Glutamatergic neuron (in vitro differentiated cells): ENCODE results near the gene LRP8. TPM values are rescaled to one million over a fixed set of nuclear protein-coding genes. Genes with fewer than 3 reads are reported as not detected.

Experiments
- DNase-seq: peaks from one replicate; pipeline ENCODE4 v3.0.0; 2022
- H3K27ac Mint-ChIP-seq: one replicate; pipeline ENCODE4 v1.8.0; 2020; ENCODE audit warnings: mild to moderate bottlenecking, mixed read lengths, inconsistent platforms; ENCODE audit not compliant: unreplicated experiment
- H3K27me3 Mint-ChIP-seq: one replicate; pipeline ENCODE4 v1.8.0; 2020; ENCODE audit warnings: mild to moderate bottlenecking, moderate library complexity, mixed read lengths, inconsistent platforms; ENCODE audit not compliant: unreplicated experiment
- H3K36me3 Mint-ChIP-seq: one replicate; pipeline ENCODE4 v1.8.0; 2020; ENCODE audit warnings: mild to moderate bottlenecking, mixed read lengths, inconsistent platforms; ENCODE audit not compliant: unreplicated experiment
- H3K4me1 Mint-ChIP-seq: one replicate; pipeline ENCODE4 v1.8.0; 2020; ENCODE audit warnings: mild to moderate bottlenecking, low read depth, mixed read lengths, inconsistent platforms; ENCODE audit not compliant: unreplicated experiment
- H3K4me3 Mint-ChIP-seq: one replicate; pipeline ENCODE4 v1.8.0; 2020; ENCODE audit warnings: mild to moderate bottlenecking, mixed read lengths, inconsistent platforms; ENCODE audit not compliant: unreplicated experiment
- H3K9me3 Mint-ChIP-seq: one replicate; pipeline ENCODE4 v1.8.0; 2020; ENCODE audit warnings: mild to moderate bottlenecking, moderate library complexity, mixed read lengths, inconsistent platforms; ENCODE audit not compliant: unreplicated experiment
- CTCF ChIP-seq: fragments of 200-600 bp; sonication (generic); IDR thresholded peaks from one replicate; pipeline ENCODE4 v1.5.0; 2021; ENCODE audit not compliant: partially characterized antibody, unreplicated experiment
- total RNA-seq: library from RNA; stranded (reverse); fragmentation: NEBNext Ultra II Directional; extraction: Animal tissue kit (Norgen Biotek cat#: 25700); gene quantifications from one replicate; pipeline ENCODE4 v1.2.1, GENCODE V29; 2021; ENCODE audit not compliant: unreplicated experiment

LRP8 gene
- total RNA-seq, 1 donor from 2014 or later = 57.9 TPM

DNA sequence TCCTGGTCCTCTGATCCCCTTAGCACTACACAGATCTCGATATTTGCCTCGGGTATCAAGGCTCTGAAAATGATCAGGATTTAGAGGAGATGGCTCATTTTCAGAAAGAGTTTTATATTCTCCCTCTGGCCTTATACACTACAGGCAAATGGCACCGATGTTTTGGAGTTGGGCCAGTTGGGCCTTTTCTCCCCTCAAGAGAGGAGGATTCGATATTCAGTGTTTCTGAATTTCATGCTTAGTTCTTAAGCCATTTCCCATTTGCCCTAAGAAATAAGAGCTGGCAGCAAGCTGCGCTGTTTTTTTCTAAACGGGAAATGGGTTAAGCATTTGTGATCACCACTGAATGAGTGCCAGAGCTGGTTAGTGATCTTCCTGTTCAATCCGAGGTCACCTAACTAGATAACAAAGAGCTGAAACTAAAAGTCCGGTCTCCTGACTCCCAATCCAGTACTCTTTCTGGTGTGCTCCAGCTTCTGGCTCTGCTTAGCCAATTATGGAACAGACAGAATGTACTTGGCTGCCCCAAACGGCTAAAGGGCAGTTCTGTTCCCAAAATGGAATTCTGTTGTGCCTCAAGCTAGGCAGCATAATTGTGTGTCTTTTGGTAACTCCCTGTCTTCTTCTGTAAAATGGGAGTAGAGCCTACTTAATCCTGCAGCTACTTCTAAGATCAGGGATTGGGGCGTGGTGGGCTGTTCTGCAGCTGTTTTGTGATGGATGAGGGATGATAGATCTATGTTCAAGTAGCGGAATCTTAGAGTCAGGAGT, 132.4 kb downstream of the LRP8 start:
- no peak for TF ChIP-seq CTCF
- H3K4me1 Mint-ChIP-seq = peaks cover 19% of the 10 kb centered on the region
- DNase-seq = no peak
- H3K36me3 Mint-ChIP-seq = no peaks in the 10 kb centered on the region
- peaks cover 8% of the 10 kb centered on the region for H3K9me3 Mint-ChIP-seq
- H3K27me3 Mint-ChIP-seq = peaks cover 6% of the 10 kb centered on the region
- no peak overlapping the region for H3K27ac Mint-ChIP-seq
- no peak overlapping the region for H3K4me3 Mint-ChIP-seq

Other genes with a start within 250 kb of the LRP8 start
- not detected for gene SLC1A7, start 185.4 kb downstream of the LRP8 start, total RNA-seq
- gene CPT2, start 131.2 kb downstream of the LRP8 start, total RNA-seq = 21.7 TPM
- gene CZIB, start 107.4 kb downstream of the LRP8 start, total RNA-seq = 48.5 TPM
- gene MAGOH, start 89.6 kb downstream of the LRP8 start, total RNA-seq = 27.3 TPM
- gene DMRTB1, start 131.3 kb upstream of the LRP8 start, total RNA-seq = not detected